Neural cell (in vitro differentiated cells): ENCODE results near the gene DGKB.

Experiments used
- EZH2 ChIP-seq: fragments of 200-600, 300-800 bp; shearing (Covaris generic), sonication (generic); IDR thresholded peaks from 2 replicates; pipeline ENCODE4 v1.6.1; 2014; ENCODE audit warnings: antibody characterized with exemption, low read length, borderline replicate concordance, mild to moderate bottlenecking; ENCODE audit not compliant: insufficient read depth, poor library complexity, severe bottlenecking
- POLR2AphosphoS5 ChIP-seq: IDR thresholded peaks from 2 replicates; pipeline ENCODE4 v1.6.1; 2012
- SMC3 ChIP-seq: fragments of 450-650 bp; conservative IDR thresholded peaks from 2 replicates; pipeline ENCODE4 v1.6.1; 2014; ENCODE audit warnings: antibody characterized with exemption, mild to moderate bottlenecking, moderate library complexity; ENCODE audit not compliant: poor library complexity
- TF ChIP-seq, protein P1 (sequence below): fragments of 450-650 bp; IDR thresholded peaks from 2 replicates; pipeline ENCODE4 v1.5.1; 2014; ENCODE audit warnings: antibody characterized with exemption, mild to moderate bottlenecking, moderate library complexity; ENCODE audit not compliant: poor library complexity, severe bottlenecking

DNA sequence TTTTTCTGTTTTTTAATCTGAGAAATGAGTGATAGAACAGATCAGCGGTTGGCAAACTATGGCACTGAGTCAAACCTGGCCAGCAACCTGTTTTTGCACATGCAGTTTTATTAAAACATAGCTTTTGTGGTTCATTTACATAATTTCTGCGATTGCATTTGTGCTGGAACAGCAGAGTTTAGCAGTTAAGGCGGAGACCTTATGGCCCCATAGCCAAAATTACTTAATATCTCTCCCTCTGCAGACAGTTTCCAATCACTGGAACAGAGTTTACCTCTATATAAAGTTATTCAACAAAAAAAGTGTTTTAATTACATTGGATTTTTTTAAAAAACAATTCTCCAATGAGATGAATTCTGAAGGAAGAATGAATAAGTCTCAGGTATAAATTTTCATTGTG lies 212.1 kb downstream of the DGKB start:
- TF ChIP-seq SMC3 (no peak), EZH2 (no peak), POLR2AphosphoS5 (no peak)
- TF ChIP-seq, protein P1, sequence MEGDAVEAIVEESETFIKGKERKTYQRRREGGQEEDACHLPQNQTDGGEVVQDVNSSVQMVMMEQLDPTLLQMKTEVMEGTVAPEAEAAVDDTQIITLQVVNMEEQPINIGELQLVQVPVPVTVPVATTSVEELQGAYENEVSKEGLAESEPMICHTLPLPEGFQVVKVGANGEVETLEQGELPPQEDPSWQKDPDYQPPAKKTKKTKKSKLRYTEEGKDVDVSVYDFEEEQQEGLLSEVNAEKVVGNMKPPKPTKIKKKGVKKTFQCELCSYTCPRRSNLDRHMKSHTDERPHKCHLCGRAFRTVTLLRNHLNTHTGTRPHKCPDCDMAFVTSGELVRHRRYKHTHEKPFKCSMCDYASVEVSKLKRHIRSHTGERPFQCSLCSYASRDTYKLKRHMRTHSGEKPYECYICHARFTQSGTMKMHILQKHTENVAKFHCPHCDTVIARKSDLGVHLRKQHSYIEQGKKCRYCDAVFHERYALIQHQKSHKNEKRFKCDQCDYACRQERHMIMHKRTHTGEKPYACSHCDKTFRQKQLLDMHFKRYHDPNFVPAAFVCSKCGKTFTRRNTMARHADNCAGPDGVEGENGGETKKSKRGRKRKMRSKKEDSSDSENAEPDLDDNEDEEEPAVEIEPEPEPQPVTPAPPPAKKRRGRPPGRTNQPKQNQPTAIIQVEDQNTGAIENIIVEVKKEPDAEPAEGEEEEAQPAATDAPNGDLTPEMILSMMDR, result no peak
